Gastroesophageal sphincter (tissue), 3 donors: Measurements from ENCODE around the gene NEU2.

ENCODE experiments used
- EP300 ChIP-seq: sonication (generic); formaldehyde crosslinking; IDR thresholded peaks from one replicate; pipeline ENCODE4 v1.6.1; 2017; ENCODE audit warnings: antibody characterized with exemption, mild to moderate bottlenecking
- POLR2A ChIP-seq, 2 donors: fragments of 450-650 bp; IDR thresholded peaks; one replicate each; pipeline ENCODE4 v1.6.1; 2017; ENCODE audit warnings: antibody characterized with exemption in 2 of 2, mild to moderate bottlenecking in 2 of 2, moderate library complexity in 1 of 2
- POLR2AphosphoS5 ChIP-seq: sonication (generic); formaldehyde crosslinking; IDR thresholded peaks from one replicate; pipeline ENCODE4 v1.6.1; 2017; ENCODE audit warnings: antibody characterized with exemption
- TF ChIP-seq, protein P1 (sequence below), 4 experiments: fragments of 200-600 bp in 2 of 4; fragments of 450-650 bp in 2 of 4; sonication (generic) in 1 of 4; IDR thresholded peaks; one replicate each; pipeline ENCODE4 v1.5.1; 2017 to 2019; ENCODE audit warnings: antibody characterized with exemption in 4 of 4, mild to moderate bottlenecking in 2 of 4, moderate library complexity in 2 of 4

DNA sequence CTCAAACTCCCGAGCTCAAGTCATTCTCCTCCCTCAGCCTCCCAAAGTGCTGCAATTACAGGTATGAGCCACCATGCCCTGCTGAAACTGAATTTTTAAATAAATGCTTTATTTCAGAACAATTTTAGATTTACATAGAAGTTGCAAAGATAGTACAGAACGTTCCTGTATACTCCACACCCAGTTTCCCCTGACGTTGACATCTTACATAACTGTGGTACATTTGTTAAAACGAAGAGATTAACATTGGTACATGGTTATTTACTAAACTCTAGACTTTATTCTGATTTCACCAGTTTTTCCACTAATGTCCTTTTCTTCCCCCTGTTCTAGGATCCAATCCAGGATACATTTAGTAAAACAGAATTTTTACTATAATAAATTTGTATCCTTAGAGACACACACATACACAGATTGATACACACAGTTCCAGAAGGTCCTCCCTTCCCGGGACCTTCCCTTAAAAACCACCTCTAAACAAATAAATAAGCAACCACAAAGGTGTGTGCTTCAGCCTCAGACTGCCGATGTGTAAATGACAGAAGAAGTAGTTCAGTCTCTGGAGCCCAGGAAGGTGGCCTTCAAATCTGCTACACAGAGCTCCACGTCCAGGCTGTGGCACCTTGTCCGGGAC lies 6.9 kb downstream of the NEU2 start:
- TF ChIP-seq, protein P1, sequence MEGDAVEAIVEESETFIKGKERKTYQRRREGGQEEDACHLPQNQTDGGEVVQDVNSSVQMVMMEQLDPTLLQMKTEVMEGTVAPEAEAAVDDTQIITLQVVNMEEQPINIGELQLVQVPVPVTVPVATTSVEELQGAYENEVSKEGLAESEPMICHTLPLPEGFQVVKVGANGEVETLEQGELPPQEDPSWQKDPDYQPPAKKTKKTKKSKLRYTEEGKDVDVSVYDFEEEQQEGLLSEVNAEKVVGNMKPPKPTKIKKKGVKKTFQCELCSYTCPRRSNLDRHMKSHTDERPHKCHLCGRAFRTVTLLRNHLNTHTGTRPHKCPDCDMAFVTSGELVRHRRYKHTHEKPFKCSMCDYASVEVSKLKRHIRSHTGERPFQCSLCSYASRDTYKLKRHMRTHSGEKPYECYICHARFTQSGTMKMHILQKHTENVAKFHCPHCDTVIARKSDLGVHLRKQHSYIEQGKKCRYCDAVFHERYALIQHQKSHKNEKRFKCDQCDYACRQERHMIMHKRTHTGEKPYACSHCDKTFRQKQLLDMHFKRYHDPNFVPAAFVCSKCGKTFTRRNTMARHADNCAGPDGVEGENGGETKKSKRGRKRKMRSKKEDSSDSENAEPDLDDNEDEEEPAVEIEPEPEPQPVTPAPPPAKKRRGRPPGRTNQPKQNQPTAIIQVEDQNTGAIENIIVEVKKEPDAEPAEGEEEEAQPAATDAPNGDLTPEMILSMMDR (IDR thresholded peaks at IDR 0.05) = no peak
- TF ChIP-seq POLR2A (IDR thresholded peaks at IDR 0.05) = no peak
- no peak for TF ChIP-seq POLR2AphosphoS5
- TF ChIP-seq EP300 = no peak
